Nephron (organoid): ENCODE results near the gene THADA.

ENCODE experiments used
- H3K27ac Mint-ChIP-seq, 3 experiments: 2 replicates each; pipeline ENCODE4 v1.8.0; 2020; ENCODE audit warnings: mixed read lengths in 3 of 3, mild to moderate bottlenecking in 2 of 3, moderate library complexity in 1 of 3
- H3K27me3 Mint-ChIP-seq: 2 replicates; pipeline ENCODE4 v1.8.0; 2021; ENCODE audit warnings: low read depth, mild to moderate bottlenecking, moderate library complexity, mixed read lengths
- H3K36me3 Mint-ChIP-seq: 2 replicates; pipeline ENCODE4 v1.8.0; 2020; ENCODE audit warnings: low read depth, mixed read lengths
- H3K4me1 Mint-ChIP-seq: 2 replicates; pipeline ENCODE4 v1.8.0; 2020; ENCODE audit warnings: mixed read lengths
- H3K4me3 Mint-ChIP-seq, 3 experiments: 2 replicates each; pipeline ENCODE4 v1.8.0; 2020; ENCODE audit warnings: mild to moderate bottlenecking in 3 of 3, mixed read lengths in 3 of 3, moderate library complexity in 2 of 3
- H3K9me3 Mint-ChIP-seq: 2 replicates; pipeline ENCODE4 v1.8.0; 2020; ENCODE audit warnings: mixed read lengths
- TF ChIP-seq, protein P1 (sequence below), 3 experiments: fragments of 200-600 bp; sonication (generic); IDR thresholded peaks; one replicate each; pipeline ENCODE4 v1.5.0; 2021; ENCODE audit warnings: antibody characterized with exemption in 3 of 3; ENCODE audit not compliant: unreplicated experiment in 3 of 3

THADA gene

DNA sequence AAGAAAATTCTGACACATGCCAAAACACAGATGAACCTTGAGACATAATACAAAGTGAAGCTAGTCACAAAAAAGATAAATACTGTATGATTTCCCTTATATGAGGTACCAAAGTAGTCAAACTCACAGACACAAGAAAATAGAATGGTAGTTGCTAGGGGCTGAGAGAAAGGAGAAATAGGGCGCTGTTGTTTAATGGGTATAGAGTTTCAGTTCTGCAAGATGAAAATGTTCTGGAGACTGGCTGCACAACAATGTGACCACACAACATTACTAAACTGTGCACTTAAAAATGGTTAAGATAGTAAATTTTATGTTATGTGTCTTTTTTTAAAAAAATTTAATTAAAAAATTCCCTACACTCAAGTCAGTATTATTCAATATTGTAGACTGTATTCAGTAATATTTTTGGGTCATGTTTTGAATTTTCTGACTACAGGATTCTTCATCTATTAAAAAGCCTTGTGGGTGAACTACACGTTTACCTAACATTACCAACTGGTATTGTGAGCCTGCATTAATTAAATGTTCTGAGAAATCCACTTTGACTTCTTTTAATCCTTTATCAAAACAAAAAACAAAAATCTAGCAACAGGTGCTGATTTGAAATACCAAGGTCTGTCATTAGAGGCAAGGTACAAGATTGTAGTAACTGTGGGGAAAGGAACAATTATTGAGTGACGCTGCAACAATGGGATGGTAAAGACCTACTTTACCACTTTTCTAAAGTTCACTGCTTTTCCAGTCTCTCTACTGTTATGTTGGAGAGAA is 228.6 kb downstream of the THADA start:
- H3K27ac Mint-ChIP-seq: peak overlapping the region in 1 of 3 experiments; percentile 83
- no peaks in the 10 kb centered on the region for H3K27me3 Mint-ChIP-seq
- TF ChIP-seq, protein P1, sequence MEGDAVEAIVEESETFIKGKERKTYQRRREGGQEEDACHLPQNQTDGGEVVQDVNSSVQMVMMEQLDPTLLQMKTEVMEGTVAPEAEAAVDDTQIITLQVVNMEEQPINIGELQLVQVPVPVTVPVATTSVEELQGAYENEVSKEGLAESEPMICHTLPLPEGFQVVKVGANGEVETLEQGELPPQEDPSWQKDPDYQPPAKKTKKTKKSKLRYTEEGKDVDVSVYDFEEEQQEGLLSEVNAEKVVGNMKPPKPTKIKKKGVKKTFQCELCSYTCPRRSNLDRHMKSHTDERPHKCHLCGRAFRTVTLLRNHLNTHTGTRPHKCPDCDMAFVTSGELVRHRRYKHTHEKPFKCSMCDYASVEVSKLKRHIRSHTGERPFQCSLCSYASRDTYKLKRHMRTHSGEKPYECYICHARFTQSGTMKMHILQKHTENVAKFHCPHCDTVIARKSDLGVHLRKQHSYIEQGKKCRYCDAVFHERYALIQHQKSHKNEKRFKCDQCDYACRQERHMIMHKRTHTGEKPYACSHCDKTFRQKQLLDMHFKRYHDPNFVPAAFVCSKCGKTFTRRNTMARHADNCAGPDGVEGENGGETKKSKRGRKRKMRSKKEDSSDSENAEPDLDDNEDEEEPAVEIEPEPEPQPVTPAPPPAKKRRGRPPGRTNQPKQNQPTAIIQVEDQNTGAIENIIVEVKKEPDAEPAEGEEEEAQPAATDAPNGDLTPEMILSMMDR (IDR thresholded peaks at IDR 0.05; ENCODE audit: unreplicated experiment in 3 of 3): no peak
- H3K36me3 Mint-ChIP-seq: peaks cover 8% of the 10 kb centered on the region
- H3K4me1 Mint-ChIP-seq: peaks cover 43% of the 10 kb centered on the region
- H3K4me3 Mint-ChIP-seq: no peak overlapping the region
- H3K9me3 Mint-ChIP-seq: no peaks in the 10 kb centered on the region

DNA sequence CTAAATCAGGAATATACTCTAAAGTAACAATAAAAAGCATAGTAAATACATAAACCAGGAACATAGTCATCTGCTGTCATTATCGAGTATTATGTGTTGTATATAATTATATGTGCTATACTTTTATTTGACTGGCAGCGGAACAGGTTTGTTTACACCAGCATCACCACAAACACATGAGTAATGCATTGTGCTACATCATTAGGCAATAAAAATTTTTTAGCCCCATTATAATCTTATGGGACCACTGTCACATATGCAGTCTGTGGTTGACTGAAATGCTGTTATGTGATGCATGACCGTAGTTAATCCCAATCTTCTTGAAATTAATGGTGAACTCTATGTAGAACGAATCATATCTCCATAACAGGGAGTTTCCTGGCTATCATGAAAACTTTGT is 232.7 kb downstream of the THADA start:
- Mint-ChIP-seq H3K9me3 (no peaks in the 10 kb centered on the region), H3K27me3 (no peaks in the 10 kb centered on the region), H3K4me1 (peaks cover 37% of the 10 kb centered on the region), H3K36me3 (no peaks in the 10 kb centered on the region), H3K27ac (peak overlapping the region; percentile 58 to 62 (median 62)), H3K4me3 (no peak overlapping the region)
- TF ChIP-seq, protein P1 (IDR thresholded peaks at IDR 0.05; ENCODE audit: unreplicated experiment in 3 of 3): no peak

DNA sequence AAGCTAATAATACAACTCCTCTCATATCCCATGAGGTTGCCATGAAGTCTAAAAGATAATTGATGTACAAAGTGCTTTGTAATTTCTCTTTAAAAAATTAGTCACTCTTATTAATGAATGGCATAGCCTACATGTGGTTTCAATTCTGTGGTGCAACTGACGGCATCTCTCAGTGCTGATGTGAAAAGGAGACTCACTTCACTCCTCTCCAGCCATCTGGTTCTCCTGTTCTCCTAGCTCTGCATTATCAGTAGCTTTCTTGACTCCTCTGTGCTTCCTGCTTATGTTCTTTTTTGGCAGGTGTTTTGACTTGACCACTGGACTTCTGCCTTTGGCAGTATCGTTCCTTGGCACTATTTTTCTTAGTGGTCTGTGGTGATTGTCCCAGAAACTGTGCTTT is 234.6 kb downstream of the THADA start:
- peaks cover 39% of the 10 kb centered on the region for H3K4me1 Mint-ChIP-seq
- no peaks in the 10 kb centered on the region for H3K36me3 Mint-ChIP-seq
- H3K27ac Mint-ChIP-seq: peak overlapping the region in 2 of 3 experiments; percentile 13 to 71
- no peaks in the 10 kb centered on the region for H3K9me3 Mint-ChIP-seq
- H3K27me3 Mint-ChIP-seq: no peaks in the 10 kb centered on the region
- TF ChIP-seq, protein P1 (IDR thresholded peaks at IDR 0.05; ENCODE audit: unreplicated experiment in 3 of 3): no peak
- H3K4me3 Mint-ChIP-seq: no peak overlapping the region

DNA sequence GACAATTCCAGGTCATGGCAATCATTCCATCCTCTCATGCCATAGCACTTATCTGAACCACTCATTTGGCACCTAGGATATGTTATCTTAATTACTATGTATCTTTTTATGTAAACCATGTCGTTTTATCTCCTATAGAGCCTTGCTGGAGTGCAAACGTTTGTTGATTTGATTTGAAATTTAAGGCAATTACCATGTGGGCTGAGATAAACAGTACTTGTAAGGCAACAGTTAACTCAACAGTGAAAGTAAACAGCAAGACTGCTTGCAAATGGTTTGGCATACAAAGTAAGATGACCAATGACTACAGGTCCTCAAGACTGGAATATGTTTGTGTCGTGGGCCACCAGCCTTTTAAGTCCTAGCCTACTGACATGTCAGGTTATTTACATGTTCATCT is 235.7 kb downstream of the THADA start:
- no peaks in the 10 kb centered on the region for H3K36me3 Mint-ChIP-seq
- TF ChIP-seq, protein P1 (IDR thresholded peaks at IDR 0.05; ENCODE audit: unreplicated experiment in 3 of 3): no peak
- no peaks in the 10 kb centered on the region for H3K9me3 Mint-ChIP-seq
- H3K27ac Mint-ChIP-seq: peak overlapping the region in 2 of 3 experiments; percentile 55 to 67
- H3K4me1 Mint-ChIP-seq: peaks cover 42% of the 10 kb centered on the region
- no peak overlapping the region for H3K4me3 Mint-ChIP-seq
- H3K27me3 Mint-ChIP-seq: no peaks in the 10 kb centered on the region

DNA sequence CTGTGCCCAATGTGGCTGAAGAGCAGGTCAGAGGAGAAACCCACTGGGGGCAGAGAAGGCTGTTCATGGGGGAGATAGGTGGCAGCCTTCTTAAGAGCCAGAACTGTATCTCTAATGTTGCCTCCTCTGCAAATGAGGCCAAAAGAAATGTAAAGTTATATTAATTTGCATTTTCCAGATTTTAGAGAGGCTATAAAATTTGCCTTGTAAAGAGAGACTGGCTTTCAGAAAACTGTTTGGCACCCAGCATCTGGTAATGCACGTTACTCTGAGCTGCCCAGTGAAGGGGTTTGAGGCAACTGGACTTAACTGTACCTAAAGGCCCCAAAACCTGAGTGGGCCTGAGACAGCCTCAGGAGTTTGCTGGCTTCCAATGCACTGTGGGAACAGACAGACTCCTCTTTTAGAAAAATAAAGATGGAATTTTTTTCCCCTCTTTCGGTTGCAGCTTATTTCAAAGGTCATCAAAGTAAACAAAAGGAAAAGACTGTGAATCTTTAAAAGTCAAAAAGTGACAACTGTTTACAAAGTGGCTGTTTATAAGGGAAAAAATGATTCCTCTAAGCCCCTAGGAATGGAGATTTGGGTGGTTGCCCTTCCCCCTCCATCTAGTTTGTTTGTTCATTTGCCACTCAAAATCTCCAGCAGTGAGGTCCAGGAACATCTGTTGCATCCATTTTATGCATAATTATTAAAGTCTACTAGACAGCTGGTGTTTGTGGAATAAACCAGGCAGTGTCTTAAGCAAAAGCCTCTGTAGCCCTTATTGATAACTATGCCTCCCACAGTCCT is 237.2 kb downstream of the THADA start:
- Mint-ChIP-seq H3K9me3 (no peaks in the 10 kb centered on the region), H3K4me1 (peaks cover 42% of the 10 kb centered on the region), H3K36me3 (peaks cover 4% of the 10 kb centered on the region), H3K27me3 (no peaks in the 10 kb centered on the region), H3K4me3 (no peak overlapping the region), H3K27ac (peak overlapping the region; percentile 73 to 83 (median 77))
- TF ChIP-seq, protein P1 (IDR thresholded peaks at IDR 0.05; ENCODE audit: unreplicated experiment in 3 of 3): no peak
